Upper lobe of left lung (tissue), 4 donors: Measurements from ENCODE around the gene AATF.

ENCODE experiments used
- CTCF ChIP-seq, 6 experiments: fragments of 450-650 bp in 4 of 6; fragments of 200-600 bp in 2 of 6; sonication (generic) in 2 of 6; IDR thresholded peaks; one replicate each; pipeline ENCODE4 v1.5.1; 2016 to 2019; ENCODE audit warnings: antibody characterized with exemption in 6 of 6
- POLR2A ChIP-seq, 4 donors: fragments of 450-650 bp; IDR thresholded peaks; one replicate each; pipeline ENCODE4 v1.5.1; 2016 to 2017; ENCODE audit warnings: antibody characterized with exemption in 4 of 4, mild to moderate bottlenecking in 2 of 4
- POLR2AphosphoS5 ChIP-seq, 2 donors: sonication (generic); formaldehyde crosslinking; IDR thresholded peaks; one replicate each; pipeline ENCODE4 v1.5.1; 2017; ENCODE audit warnings: antibody characterized with exemption in 2 of 2

DNA sequence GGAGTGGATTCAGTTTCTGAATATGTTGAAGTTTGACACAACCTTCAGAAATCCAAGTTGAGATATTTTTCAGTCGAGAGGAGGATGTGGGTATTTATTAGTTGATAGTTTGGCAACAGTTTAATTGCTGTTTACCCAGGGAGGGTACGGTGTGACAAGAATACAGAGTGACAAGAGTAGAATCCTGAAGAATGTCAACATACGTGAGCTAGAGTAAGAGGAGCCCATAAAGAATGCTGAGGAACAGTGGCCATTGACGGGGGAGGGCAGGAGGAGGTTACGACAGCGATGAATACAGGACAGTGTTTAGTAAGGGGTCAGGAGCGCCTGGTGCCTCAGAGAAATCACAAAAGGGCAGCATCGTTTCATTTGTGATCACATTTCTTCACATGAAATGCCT, 76.5 kb downstream of the AATF start:
- TF ChIP-seq CTCF (IDR thresholded peaks at IDR 0.05) (no peak), POLR2A (IDR thresholded peaks at IDR 0.05) (no peak), POLR2AphosphoS5 (IDR thresholded peaks at IDR 0.05) (no peak)
